PC-9 (cell line): Measurements from ENCODE around the gene FGD5. TPM values are rescaled to one million over a fixed set of nuclear protein-coding genes. Genes with fewer than 3 reads are reported as not detected.

ENCODE experiments used
- BruUV-seq: library from RNA; stranded (reverse); fragments of 400-500 nt; replicated peaks from 2 replicates; lab custom pipeline; 2021; lab: Mats Ljungman, UMichigan
- CTCF ChIA-PET: fragments of 300-600 bp; sonication (Branson Sonifier 250); formaldehyde crosslinking; loops from one replicate; lab custom pipeline; 2022; ENCODE audit warnings: antibody characterized with exemption; lab: Charles Lee
- POLR2A ChIA-PET: fragments of 300-600 bp; sonication (Branson Sonifier 250); formaldehyde crosslinking; loops from one replicate; lab custom pipeline; 2022; ENCODE audit warnings: antibody characterized with exemption; ENCODE audit not compliant: unreplicated experiment; lab: Charles Lee
- DNase-seq, 2 experiments: peaks; one replicate each; pipeline versions ENCODE4 v3.0.0 to v3.0.0-alpha.2; 2015 to 2022; ENCODE audit warnings: mixed read lengths in 1 of 2
- H2AFZ ChIP-seq: fragments of 200-600 bp; sonication (generic); 2 replicates; pipeline ENCODE4 v1.8.1; 2017; ENCODE audit warnings: antibody characterized with exemption
- H3F3A ChIP-seq: fragments of 200-600 bp; sonication (generic); 2 replicates; pipeline ENCODE4 v1.8.1; 2017; ENCODE audit warnings: antibody characterized with exemption, mild to moderate bottlenecking, low read depth; ENCODE audit not compliant: insufficient read depth
- H3K27ac ChIP-seq: fragments of 200-600 bp; sonication (generic); 2 replicates; pipeline ENCODE4 v1.6.1; 2016; ENCODE audit warnings: mixed run types
- H3K27me3 ChIP-seq: fragments of 200-600 bp; sonication (generic); 2 replicates; pipeline ENCODE4 v1.6.1; 2016; ENCODE audit warnings: low read depth, mixed run types; ENCODE audit not compliant: insufficient read depth
- H3K36me3 ChIP-seq: fragments of 200-600 bp; sonication (generic); 2 replicates; pipeline ENCODE4 v1.6.1; 2016; ENCODE audit warnings: low read depth, mixed run types
- H3K4me1 ChIP-seq: fragments of 200-600 bp; sonication (generic); replicated peaks from 2 replicates; pipeline ENCODE4 v1.6.1; 2016; ENCODE audit warnings: mixed run types; ENCODE audit not compliant: insufficient read depth
- H3K4me2 ChIP-seq: fragments of 200-600 bp; sonication (generic); 2 replicates; pipeline ENCODE4 v1.6.1; 2017; ENCODE audit warnings: mixed run types
- H3K4me3 ChIP-seq: fragments of 200-600 bp; sonication (generic); 2 replicates; pipeline ENCODE4 v1.6.1; 2016; ENCODE audit warnings: mixed run types
- H3K79me2 ChIP-seq: fragments of 200-600 bp; sonication (generic); 2 replicates; pipeline ENCODE4 v1.6.1; 2017; ENCODE audit warnings: low read depth, mixed run types
- H3K9me2 ChIP-seq: fragments of 200-600 bp; sonication (generic); 2 replicates; pipeline ENCODE4 v1.8.1; 2017; ENCODE audit warnings: mild to moderate bottlenecking; ENCODE audit not compliant: insufficient read depth
- H3K9me3 ChIP-seq: fragments of 200-600 bp; sonication (generic); 2 replicates; pipeline ENCODE4 v1.8.1; 2016; ENCODE audit warnings: low read depth; ENCODE audit not compliant: insufficient read depth
- H4K20me1 ChIP-seq: fragments of 200-600 bp; sonication (generic); 2 replicates; pipeline ENCODE4 v1.8.1; 2017; ENCODE audit not compliant: insufficient read depth
- EZH2 ChIP-seq: fragments of 200-600 bp; sonication (generic); IDR thresholded peaks from 2 replicates; pipeline ENCODE4 v1.8.0; 2017; ENCODE audit warnings: antibody characterized with exemption, low read depth
- intact Hi-C: fragments of 100-400 bp; cut with micrococcal nuclease; formaldehyde crosslinking; loops from one replicate; pipeline ENCODE4 v1.10.0; 2022; ENCODE audit not compliant: unreplicated experiment
- total RNA-seq: library from RNA; stranded (reverse); gene quantifications from 2 replicates; pipeline ENCODE4 v1.2.3, GENCODE V29; 2021
- TF ChIP-seq, protein P1 (sequence below): fragments of 200-600 bp; sonication (generic); conservative IDR thresholded peaks from 2 replicates; pipeline ENCODE4 v1.6.1; 2017; ENCODE audit warnings: mixed run types, antibody characterized with exemption, mild to moderate bottlenecking, moderate library complexity

Gene FGD5
- total RNA-seq, 1 experiment from 2014 or later = not detected

DNA sequence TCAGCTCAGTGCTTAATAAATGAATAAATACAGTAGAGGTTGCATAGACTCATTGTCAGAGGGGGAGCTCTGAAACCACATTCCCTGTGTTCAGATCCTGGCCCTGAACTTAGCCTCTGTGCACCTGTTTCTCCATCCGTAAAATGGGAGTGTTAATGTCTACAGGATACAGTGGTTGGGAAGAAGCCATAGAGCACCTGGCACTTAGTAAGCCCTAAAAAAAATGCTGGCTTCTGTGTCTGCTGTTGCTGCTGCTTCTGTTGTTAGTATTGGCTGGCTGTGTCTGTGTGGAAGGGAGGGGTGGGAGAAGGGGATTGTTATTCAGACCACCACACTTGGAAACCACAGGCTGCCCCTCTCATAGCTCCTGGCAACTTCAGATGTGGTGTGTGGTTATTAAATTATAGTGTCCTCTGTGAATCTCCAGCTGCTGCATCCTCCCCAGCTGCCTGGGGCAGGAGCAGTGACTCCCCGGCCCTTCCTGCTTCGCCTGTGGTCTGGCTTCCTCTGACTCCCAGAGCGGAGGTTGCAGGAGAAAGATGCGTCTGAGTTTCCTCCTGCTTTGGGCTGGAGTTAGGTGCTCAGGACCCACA lies 31.0 kb downstream of the FGD5 start:
- CTCF ChIA-PET = no interaction called here
- POLR2A ChIA-PET = no interaction called here

DNA sequence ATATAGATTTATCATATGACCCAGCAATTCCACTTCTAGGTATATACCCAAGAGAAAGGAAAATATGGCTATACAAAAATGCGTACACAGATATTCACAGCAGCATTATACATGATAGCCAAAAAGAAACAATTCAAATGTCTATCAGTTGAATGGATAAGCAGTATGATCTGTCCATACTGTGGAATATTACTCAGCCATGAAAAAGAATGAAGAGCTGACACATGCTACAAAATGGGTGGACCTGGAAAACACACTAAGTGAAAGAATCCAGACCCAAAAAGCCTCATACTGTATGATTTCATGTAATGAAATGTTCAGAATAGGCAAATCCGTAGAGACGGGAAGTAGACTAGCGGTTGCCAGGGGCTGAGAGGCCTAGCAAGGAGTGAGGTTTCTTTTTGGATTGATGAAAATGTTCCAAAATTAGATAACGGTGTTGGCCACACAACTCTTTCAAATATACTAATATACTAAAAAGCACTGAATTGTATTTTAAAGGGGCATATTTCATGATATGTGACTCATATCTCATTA lies 33.4 kb downstream of the FGD5 start:
- Histone ChIP-seq H3K4me1 (peaks cover 8% of the 10 kb centered on the region; the same call in 1 of the 2 replicates), H3F3A (no peaks in the 10 kb centered on the region), H3K9me2 (no peaks in the 10 kb centered on the region), H3K4me3 (no peak overlapping the region), H3K9me3 (no peaks in the 10 kb centered on the region), H3K36me3 (no peaks in the 10 kb centered on the region), H3K27me3 (no peaks in the 10 kb centered on the region), H4K20me1 (no peaks in the 10 kb centered on the region), H2AFZ (no peak overlapping the region), H3K79me2 (no peaks in the 10 kb centered on the region), H3K27ac (no peak overlapping the region), H3K4me2 (no peak overlapping the region)
- DNase-seq = no peak
- intact Hi-C loops = no loop called here
- CTCF ChIA-PET = no interaction called here
- no TSS peak for BruUV-seq
- POLR2A ChIA-PET = interaction anchor here (0.6 kb wide), 1 partner anchor 84 kb away, joined by 3 read pairs; no protein-coding TSS in a partner anchor
- TF ChIP-seq EZH2 = no peak
- TF ChIP-seq, protein P1, sequence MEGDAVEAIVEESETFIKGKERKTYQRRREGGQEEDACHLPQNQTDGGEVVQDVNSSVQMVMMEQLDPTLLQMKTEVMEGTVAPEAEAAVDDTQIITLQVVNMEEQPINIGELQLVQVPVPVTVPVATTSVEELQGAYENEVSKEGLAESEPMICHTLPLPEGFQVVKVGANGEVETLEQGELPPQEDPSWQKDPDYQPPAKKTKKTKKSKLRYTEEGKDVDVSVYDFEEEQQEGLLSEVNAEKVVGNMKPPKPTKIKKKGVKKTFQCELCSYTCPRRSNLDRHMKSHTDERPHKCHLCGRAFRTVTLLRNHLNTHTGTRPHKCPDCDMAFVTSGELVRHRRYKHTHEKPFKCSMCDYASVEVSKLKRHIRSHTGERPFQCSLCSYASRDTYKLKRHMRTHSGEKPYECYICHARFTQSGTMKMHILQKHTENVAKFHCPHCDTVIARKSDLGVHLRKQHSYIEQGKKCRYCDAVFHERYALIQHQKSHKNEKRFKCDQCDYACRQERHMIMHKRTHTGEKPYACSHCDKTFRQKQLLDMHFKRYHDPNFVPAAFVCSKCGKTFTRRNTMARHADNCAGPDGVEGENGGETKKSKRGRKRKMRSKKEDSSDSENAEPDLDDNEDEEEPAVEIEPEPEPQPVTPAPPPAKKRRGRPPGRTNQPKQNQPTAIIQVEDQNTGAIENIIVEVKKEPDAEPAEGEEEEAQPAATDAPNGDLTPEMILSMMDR = no peak

More for the DNA sequence above, 31.0 kb downstream of the FGD5 start:
- no peak overlapping the region for H3K4me2 ChIP-seq
- H3K4me3 ChIP-seq = no peak overlapping the region
- H4K20me1 ChIP-seq = no peaks in the 10 kb centered on the region
- no peaks in the 10 kb centered on the region for H3K36me3 ChIP-seq
- no peak overlapping the region for H2AFZ ChIP-seq
- DNase-seq = no peak
- no peaks in the 10 kb centered on the region for H3K79me2 ChIP-seq
- no peaks in the 10 kb centered on the region for H3K9me2 ChIP-seq
- no TSS peak for BruUV-seq
- peaks cover 22% of the 10 kb centered on the region for H3K27me3 ChIP-seq
- peaks cover 8% of the 10 kb centered on the region; the same call in 1 of the 2 replicates for H3K4me1 ChIP-seq
- TF ChIP-seq EZH2 = no peak
- no peak overlapping the region for H3K27ac ChIP-seq
- H3K9me3 ChIP-seq = no peaks in the 10 kb centered on the region
- H3F3A ChIP-seq = no peaks in the 10 kb centered on the region
- intact Hi-C loops = no loop called here

DNA sequence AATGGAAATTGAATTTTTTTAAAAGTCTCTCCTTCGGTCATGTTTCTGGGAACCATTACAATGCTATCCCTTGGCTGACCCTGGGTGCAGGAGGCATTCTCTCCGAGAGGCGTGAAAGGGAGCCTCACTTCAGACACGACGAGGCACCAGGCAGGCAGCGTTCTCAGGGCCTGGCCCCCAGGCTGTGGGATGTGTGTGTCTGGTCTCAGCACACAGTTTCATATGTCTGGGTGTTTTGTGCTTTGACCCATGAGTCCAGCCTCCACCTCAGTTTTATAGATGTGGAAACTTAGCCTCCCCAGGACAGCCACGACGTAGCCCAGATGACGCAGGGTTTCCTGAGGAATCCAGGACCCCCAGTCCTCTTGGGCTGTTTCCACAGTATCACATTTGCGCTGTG lies 34.0 kb downstream of the FGD5 start:
- Histone ChIP-seq H2AFZ (no peak overlapping the region), H3K79me2 (no peaks in the 10 kb centered on the region), H3K4me1 (peaks cover 7% of the 10 kb centered on the region; the same call in 1 of the 2 replicates), H3F3A (no peaks in the 10 kb centered on the region), H3K4me3 (no peak overlapping the region), H3K9me2 (no peaks in the 10 kb centered on the region), H3K27ac (no peak overlapping the region), H3K9me3 (no peaks in the 10 kb centered on the region), H4K20me1 (no peaks in the 10 kb centered on the region), H3K4me2 (no peak overlapping the region), H3K36me3 (no peaks in the 10 kb centered on the region), H3K27me3 (no peaks in the 10 kb centered on the region)
- POLR2A ChIA-PET = interaction anchor here (0.6 kb wide), 1 partner anchor 83 kb away, joined by 3 read pairs; no protein-coding TSS in a partner anchor
- CTCF ChIA-PET = no interaction called here
- TF ChIP-seq, protein P1 = no peak
- no peak for TF ChIP-seq EZH2
- no peak for DNase-seq
- BruUV-seq = no TSS peak
- intact Hi-C loops = no loop called here
